ENCODE measurements around the gene MMP8.

DNA sequence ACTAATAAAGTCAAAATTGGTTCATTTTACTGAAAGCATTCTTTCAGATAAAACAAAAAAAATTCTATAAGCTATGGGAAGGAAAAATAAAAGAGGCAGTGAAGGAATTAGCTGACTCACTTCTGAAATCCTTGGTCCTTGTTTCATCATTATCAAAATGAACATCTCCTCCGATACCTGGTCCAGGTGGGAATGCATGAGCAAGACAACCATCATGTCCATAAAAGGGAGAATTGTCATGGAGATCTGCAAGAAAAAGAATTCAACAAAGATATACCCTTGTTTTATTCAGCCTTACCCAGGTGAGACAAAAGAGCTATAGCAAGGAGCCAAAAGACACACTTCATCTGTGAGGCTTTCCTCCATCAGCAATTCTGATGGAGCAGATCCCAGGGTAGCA is 28.5 kb upstream of the MMP8 start:
- TF ChIP-seq CTCF (conservative IDR thresholded peaks at IDR 0.05; ENCODE audit: low read depth, low read length) (no peak), EZH2 (IDR thresholded peaks at IDR 0.05; ENCODE audit: low read length, unreplicated experiment) (no peak)

Measured in PC-3 (cell line).